Esophagus squamous epithelium (tissue), 5 donors: ENCODE results near the gene ATRNL1. TPM values are rescaled to one million over a fixed set of nuclear protein-coding genes. Genes with fewer than 3 reads are reported as not detected.
"Not testable (repeated sequence)": the region's sequence is repeated elsewhere in the genome, so short reads cannot be mapped to it uniquely, and the experiment has no call there.

Experiments used
- DNase-seq: peaks from one replicate; lab custom pipeline; 2025; lab: John Stamatoyannopoulos, UW
- H3K27ac ChIP-seq, 4 donors: fragments of 200-600 bp; sonication (generic); one replicate each; pipeline ENCODE4 v1.5.1; 2016 to 2019; ENCODE audit warnings: mild to moderate bottlenecking in 1 of 4
- H3K27me3 ChIP-seq, 4 donors: fragments of 200-600 bp; sonication (generic); 1 replicate in 3 of 4; 2 replicates in 1 of 4; pipeline versions ENCODE4 v1.5.1 to v1.6.0; 2017 to 2021; ENCODE audit warnings: antibody characterized with exemption in 1 of 4
- H3K36me3 ChIP-seq, 3 donors: fragments of 200-600 bp; sonication (generic); one replicate each; pipeline ENCODE4 v1.5.1; 2016 to 2019
- H3K4me1 ChIP-seq, 3 donors: fragments of 200-600 bp; sonication (generic); one replicate each; pipeline ENCODE4 v1.5.1; 2017 to 2019
- H3K4me3 ChIP-seq, 4 donors: fragments of 200-600 bp; sonication (generic); 1 replicate in 3 of 4; 2 replicates in 1 of 4; pipeline ENCODE4 v1.5.1; 2016 to 2019; ENCODE audit warnings: mild to moderate bottlenecking in 2 of 4, moderate library complexity in 1 of 4
- H3K9me3 ChIP-seq, 3 donors: fragments of 200-600 bp; sonication (generic); one replicate each; pipeline ENCODE4 v1.5.1; 2016 to 2019
- CTCF ChIP-seq, 6 experiments: fragments of 450-650 bp in 4 of 6; fragments of 200-600 bp in 2 of 6; sonication (generic) in 2 of 6; IDR thresholded peaks; one replicate each; pipeline ENCODE4 v1.5.1; 2016 to 2019; ENCODE audit warnings: antibody characterized with exemption in 6 of 6, mild to moderate bottlenecking in 4 of 6, moderate library complexity in 4 of 6
- POLR2A ChIP-seq, 4 donors: fragments of 450-650 bp; IDR thresholded peaks; one replicate each; pipeline ENCODE4 v1.6.1; 2017; ENCODE audit warnings: antibody characterized with exemption in 4 of 4, mild to moderate bottlenecking in 4 of 4, moderate library complexity in 3 of 4
- WGBS, 2 donors: methylation state at CpG; one replicate each; pipeline ENCODE4 v1.1.5; 2018; 5-methylcytosine and 5-hydroxymethylcytosine counted together
- intact Hi-C: fragments of 100-400 bp; cut with DNase I; formaldehyde crosslinking; loops from one replicate; pipeline ENCODE4 v1.15.0; 2022
- total RNA-seq, 4 donors: library from RNA; depleted of rRNA; stranded (reverse); fragments of >200 nt; gene quantifications; one replicate each; pipeline ENCODE4 v1.1.0, GENCODE V29; 2016
- donor health status: DM: yes; HTN: yes; CAD: no.

ATRNL1 gene
- total RNA-seq, 4 donors from 2014 or later = 0.64 to 15.1 (median 2.6) TPM

GRCh38 chr10:115514895-115515294, 421.7 kb downstream of the ATRNL1 start:
- H3K27me3 ChIP-seq = no peaks in the 10 kb centered on the region
- H3K36me3 ChIP-seq = no peaks in the 10 kb centered on the region
- 59 to 67% methylated on average over 2 of the region's 2 CpGs for WGBS, 2 donors
- no peaks in the 10 kb centered on the region for H3K4me1 ChIP-seq
- TF ChIP-seq POLR2A (IDR thresholded peaks at IDR 0.05) (no peak), CTCF (IDR thresholded peaks at IDR 0.05) (no peak)
- H3K27ac ChIP-seq = no peak overlapping the region
- intact Hi-C loops = no loop called here
- H3K9me3 ChIP-seq = no peaks in the 10 kb centered on the region
- no peak overlapping the region for H3K4me3 ChIP-seq
- DNase-seq = no peak

- DNase-seq = no peak
- intact Hi-C loops = no loop called here
Observed at GRCh38 chr10:115525141-115525540, 432.0 kb downstream of the ATRNL1 start.

GRCh38 chr10:115527682-115528081, 434.5 kb downstream of the ATRNL1 start:
- intact Hi-C loops, H3K36me3 ChIP-seq, H3K27ac ChIP-seq, DNase-seq, H3K4me1 ChIP-seq, H3K27me3 ChIP-seq, H3K4me3 ChIP-seq, H3K9me3 ChIP-seq: not testable (repeated sequence)

More at GRCh38 chr10:115525141-115525540, 432.0 kb downstream of the ATRNL1 start:
- TF ChIP-seq CTCF (IDR thresholded peaks at IDR 0.05) (no peak), POLR2A (IDR thresholded peaks at IDR 0.05) (no peak)
- WGBS, 2 donors = 79 to 86% methylated on average over 5 of the region's 5 CpGs
- no peaks in the 10 kb centered on the region for H3K36me3 ChIP-seq
- H3K27ac ChIP-seq = no peak overlapping the region
- no peaks in the 10 kb centered on the region for H3K9me3 ChIP-seq
- H3K27me3 ChIP-seq = no peaks in the 10 kb centered on the region
- no peaks in the 10 kb centered on the region for H3K4me1 ChIP-seq
- H3K4me3 ChIP-seq = no peak overlapping the region

- H3K27ac ChIP-seq, H3K36me3 ChIP-seq, H3K27me3 ChIP-seq, H3K4me1 ChIP-seq, intact Hi-C loops, H3K9me3 ChIP-seq, DNase-seq, H3K4me3 ChIP-seq: not testable (repeated sequence)
- 75 to 94% methylated on average over 4 to 11 of the region's 18 CpGs for WGBS, 2 donors
Observed at GRCh38 chr10:115536401-115536800, 443.2 kb downstream of the ATRNL1 start.

GRCh38 chr10:115539142-115539762, 446.1 kb downstream of the ATRNL1 start:
- H3K9me3 ChIP-seq = peaks cover 0 to 7% (median 0%) of the 10 kb centered on the region in 3 donors
- H3K36me3 ChIP-seq = no peaks in the 10 kb centered on the region
- H3K27ac ChIP-seq = no peak overlapping the region
- no peaks in the 10 kb centered on the region for H3K27me3 ChIP-seq
- TF ChIP-seq CTCF (IDR thresholded peaks at IDR 0.05) = no peak
- TF ChIP-seq POLR2A (IDR thresholded peaks at IDR 0.05) = no peak
- intact Hi-C loops = no loop called here
- DNase-seq = no peak
- no peak overlapping the region for H3K4me3 ChIP-seq
- H3K4me1 ChIP-seq = no peaks in the 10 kb centered on the region

- Histone ChIP-seq H3K27me3 (no peaks in the 10 kb centered on the region), H3K4me1 (no peaks in the 10 kb centered on the region), H3K9me3 (no peaks in the 10 kb centered on the region), H3K4me3 (no peak overlapping the region), H3K27ac (no peak overlapping the region), H3K36me3 (no peaks in the 10 kb centered on the region)
- 42 to 43% methylated on average over 3 of the region's 3 CpGs for WGBS, 2 donors
- TF ChIP-seq POLR2A (IDR thresholded peaks at IDR 0.05) = no peak
- TF ChIP-seq CTCF (IDR thresholded peaks at IDR 0.05) = no peak
- intact Hi-C loops = no loop called here
- DNase-seq = no peak
Observed at GRCh38 chr10:115555887-115556402, 462.8 kb downstream of the ATRNL1 start.
